AML-193 (cell line): ENCODE measurements around the gene CD160.
A peak's percentile ranks its signal among the peaks of the same experiment; 100 is the strongest.
"Not testable (repeated sequence)": the region's sequence is repeated elsewhere in the genome, so short reads cannot be mapped to it uniquely, and the experiment has no call there.

Source experiments
- DNase-seq, 2 experiments: peaks; one replicate each; lab custom pipeline; 2025; lab: John Stamatoyannopoulos, UW

Gene CD160

DNA sequence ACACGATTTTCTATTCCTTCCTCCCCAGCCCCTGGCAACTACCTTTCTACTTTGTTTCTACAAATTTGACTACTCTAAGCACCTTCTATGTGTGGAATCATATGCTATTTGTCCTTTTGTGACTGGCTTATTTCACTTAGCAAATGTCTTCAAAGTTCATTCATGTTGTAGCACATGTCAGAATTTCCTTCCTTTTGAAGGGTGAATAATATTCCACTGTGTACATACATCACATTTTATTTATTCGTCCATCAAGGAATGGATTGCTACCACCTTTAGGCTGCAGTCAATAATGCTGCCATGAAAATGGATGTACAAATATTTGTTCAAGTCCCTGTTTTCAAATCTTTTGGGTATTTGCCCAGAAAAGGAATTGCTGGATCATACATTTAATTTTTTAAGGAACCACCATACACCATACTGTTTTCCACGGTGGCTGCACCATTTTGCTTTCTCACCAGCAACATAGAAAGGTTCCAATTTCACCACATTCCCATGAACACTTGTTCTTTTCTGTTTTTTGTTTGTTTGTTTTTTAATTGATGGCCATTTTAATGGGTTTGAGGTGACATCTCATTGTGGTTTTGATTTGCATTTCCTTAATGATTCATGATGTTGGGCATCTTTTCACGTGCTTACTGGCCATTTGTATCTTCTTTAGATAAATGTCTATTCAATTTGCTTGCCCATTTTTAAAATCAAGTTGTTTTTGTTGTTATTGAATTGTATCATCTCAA, 8.8 kb upstream of the CD160 start:
- no peak for DNase-seq

DNA sequence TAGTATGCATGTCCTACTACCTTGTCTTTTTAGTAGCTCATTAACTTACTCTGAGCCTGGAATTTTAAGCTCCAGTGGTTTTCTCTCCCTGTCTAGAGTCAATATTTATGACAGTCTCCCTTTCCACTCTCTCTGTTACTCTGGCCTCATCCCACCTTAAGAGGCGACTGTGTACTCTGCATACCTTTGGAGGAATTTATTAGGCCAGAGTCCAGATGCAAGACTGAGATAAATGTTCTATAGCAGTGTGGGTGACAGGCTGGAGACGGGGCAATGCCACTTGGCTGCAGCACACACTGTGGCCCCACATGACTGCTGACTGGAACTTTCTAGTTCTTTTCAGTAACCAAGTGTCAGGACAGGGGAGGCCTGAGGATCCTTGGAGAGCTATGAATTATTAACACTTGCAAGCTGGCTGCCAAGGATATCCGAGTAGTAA, 8.1 kb upstream of the CD160 start:
- DNase-seq: no peak

DNA sequence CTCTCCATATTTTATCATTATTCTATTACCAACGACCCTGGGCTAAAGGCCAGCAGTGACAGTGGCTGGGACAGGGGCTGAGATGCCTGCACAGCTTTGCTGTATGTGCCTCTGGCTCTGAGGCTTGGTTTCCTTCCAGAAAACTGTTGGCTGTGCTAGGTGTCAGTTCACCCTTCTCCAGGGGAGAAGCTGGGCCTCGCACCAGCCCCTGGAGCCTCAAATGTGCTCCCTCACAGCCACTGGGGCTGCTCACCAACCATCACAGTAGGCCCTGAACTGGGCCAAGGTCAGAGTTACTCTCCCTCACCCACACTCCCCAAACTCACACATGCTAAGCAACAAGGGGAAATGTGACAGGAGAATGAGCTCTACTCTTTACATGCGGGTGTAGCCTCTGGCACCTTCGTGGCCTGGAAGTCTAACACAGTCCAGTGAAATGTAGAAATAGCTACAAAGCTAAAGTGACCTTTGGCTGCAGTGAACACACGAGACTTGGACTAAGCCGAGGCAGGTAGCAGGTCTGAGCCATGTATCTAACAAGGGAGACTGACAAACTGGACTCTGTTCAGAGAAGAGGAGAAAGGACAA, 4.7 kb upstream of the CD160 start:
- no peak for DNase-seq

DNA sequence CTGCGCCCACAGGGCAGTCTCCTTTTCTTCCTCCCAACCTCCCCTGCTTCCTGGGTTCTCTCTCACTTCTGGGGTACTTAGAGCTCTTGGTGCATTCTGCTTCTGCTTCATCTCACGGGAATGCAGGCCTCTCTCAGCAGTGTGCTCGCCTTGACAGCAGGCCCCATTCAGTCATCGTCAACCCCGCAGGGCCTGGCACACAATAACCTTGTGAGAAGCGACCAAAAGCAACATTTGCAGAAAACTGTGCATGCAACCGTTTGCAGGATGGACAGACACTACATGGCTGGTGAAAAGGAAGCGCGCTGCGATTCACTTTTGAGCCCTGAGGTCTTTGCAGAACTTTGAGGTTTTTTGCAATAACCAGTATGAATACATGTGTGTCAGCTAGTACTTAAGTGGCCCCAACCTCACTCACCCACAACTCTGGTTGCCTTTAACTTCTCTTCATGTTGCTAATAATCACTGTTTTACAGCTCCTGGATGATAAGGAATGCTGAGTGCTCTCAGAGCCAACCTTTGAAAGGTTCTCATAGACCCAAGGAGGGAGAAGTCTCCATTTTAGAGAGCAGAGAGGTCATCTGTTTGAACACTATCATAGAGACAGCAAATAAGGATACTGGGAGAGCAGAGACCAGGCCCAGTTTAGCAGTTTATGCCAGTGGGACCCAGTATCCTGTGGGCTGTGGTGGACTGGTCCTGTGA, 2.5 kb upstream of the CD160 start:
- DNase-seq: no peak

DNA sequence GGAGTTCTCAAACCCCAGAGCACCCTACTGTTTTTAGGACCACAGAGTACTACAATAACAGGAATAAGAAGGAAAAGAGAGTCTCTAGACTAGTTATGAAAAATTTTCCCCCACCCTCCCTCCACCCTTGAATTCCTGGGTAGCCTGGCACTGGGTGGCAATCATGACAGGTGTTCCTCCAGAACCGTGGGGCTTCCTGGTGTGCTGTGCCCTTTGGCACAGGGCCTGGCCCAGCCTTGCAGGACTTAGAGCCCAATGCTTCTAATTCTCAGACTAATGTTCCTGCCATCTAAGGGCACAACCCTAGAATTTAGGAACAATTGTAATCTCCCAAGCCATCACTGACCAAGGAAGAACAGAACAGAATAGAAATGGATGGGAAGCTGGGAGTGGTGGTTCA, 1.5 kb upstream of the CD160 start:
- no peak for DNase-seq

DNA sequence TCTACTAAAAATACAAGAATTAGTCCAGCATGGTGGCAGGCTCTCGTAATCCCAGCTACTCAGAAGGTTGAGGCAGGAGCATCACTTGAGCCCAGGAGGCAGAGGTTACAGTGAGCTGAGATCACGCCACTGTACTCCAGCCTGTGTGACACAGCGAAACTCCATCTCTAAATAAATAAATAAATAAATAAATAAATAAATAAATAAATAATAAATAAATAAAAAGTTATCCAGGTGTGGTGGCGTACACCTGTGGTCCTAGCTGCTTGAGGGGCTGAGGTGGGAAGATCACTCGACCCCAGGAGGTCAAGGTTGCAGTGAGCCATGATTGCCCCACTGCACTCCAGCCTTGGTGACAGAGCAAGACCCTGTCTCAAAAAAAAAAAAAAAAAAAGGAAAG, 834 bp upstream of the CD160 start:
- not testable (repeated sequence) for DNase-seq

DNA sequence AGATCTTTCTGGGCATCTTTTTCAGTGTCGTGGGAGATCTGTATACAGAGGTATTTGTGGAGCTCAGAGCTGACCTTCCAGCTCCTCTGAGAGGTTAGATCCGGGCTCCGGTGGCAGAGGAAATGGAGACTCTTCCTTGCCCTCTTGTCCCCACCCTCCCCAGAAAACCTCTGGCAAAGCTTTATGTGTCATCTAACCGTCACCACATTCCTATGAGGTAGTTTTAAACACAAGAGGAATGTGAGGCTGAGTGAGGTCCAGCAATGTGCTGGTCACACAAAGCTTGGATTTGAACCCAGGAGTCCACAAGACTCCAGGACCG, 1.2 kb downstream of the CD160 start:
- DNase-seq: no peak

DNA sequence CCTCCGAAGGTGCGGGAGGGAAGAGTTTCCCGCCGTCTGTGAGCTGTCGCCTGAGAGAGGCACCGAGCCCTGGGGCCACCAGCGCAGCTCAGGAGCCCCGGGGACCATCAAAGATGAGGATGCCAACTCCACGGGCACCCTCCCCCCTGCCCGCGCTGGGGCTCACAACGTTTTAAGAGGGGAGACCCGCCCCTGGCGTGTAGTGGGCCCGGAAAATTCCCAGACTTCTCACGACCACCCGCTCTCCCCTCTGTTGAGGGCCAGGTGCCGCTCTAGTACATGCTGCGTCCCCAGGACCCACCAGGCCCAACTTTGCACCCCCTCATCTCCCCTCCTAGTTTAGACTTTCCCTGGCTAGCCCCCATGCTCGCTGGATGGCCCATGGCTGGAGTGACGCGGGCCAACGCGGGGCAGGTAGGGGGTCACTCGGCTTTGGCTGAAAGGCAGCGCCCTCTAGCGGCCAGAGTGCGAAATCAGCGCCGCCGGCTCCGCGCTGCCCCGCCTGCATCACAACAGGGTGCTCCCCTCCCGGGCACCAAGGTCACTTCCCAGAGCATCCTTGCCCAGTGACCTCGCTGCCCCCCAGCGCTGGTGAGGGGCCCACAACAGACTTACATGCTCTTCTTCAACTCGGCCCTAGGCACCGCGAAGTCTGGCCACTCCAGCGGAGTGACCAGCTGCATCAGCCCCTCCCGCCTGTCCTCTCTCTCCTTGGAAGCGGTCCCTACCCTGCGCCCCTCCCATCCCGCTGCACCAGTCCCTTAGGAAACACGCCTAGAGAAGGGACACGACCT, 1.8 kb downstream of the CD160 start:
- DNase-seq: peak; percentile 27 to 39

DNA sequence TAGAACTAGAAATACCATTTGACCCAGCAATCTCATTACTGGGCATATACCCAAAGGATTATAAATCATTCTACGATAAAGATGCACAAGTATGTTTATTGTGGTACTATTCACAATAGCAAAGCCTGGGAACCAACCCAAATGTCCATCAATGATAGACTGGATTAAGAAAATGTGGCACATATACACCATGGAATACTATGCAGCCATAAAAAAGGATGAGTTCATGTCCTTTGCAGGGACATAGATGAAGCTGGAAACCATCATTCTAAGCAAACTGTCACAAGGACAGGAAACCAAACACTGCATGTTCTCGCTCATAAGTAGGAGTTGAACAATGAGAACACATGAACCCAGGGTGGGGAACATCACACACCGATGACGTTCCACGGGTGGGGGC, 6.9 kb downstream of the CD160 start:
- not testable (repeated sequence) for DNase-seq

DNA sequence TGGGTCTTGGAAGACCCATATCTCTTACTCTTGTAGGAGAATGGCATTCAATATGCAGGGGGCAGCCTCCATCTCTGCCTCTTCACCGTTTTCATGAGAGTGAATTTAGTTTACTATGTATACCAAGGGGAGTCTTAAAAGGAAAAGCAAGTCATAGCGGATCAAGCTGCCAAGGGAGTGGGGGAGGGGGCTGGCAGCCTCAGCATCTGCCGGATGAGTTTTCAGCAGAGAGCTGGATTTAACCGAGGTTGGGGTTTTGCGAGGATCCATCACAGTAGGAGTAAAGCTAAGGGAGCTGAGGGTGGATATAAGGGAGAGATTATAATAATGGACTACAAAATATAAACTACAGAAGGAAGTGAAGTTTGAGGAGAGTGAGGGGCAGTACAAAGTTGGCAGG, 9.9 kb downstream of the CD160 start:
- no peak for DNase-seq

DNA sequence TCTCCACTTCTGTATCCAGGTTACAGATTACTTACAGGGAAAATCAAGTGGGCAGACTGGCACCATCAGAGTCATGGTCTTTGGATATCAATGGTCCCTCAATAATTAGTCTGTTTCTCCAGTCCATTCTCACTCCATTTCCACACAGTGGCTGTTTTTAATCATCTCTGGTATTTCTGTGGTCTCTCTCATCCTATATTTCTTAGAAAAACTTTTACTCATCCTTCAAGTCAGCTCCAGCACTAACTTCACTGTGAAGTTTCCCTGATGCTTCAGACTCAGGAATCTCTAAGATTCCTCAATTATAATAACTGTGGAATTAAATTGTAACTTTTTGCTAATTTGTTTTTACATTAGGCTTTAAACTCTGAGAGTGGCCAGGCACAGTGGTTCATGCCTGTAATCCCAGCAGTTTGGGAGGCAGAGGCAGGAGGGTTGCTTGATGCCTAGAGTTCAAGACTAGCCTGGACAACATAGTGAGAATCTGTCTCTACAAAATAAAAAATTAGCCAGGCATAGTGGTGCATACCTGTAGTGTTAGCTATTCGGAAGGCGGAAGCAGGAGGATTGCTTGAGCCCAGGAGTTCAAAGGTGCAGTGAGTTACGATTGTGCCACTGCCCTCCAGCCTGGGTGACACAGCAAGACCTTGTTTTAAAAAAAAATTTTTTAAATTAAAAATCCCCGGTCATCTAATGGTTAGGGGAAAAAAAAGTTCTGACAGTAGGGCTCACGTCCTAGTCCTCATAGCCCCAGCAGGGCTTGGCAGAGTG, 10.6 kb downstream of the CD160 start:
- no peak for DNase-seq

DNA sequence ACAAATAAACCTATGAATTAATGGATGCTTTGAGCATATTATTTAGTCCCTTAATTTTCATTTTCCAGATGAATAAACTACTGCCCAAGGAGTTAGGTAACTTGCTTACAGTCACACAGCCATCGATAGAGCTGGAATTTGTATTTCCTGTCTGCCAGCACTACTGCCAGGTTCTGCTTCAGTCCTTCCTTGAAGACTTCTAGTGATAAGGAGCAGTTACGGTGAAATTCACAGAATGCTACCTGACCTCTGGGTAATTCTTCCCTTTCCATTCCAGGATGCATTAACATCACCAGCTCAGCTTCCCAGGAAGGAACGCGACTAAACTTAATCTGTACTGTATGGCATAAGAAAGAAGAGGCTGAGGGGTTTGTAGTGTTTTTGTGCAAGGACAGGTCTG, 11.2 kb downstream of the CD160 start:
- DNase-seq: no peak

DNA sequence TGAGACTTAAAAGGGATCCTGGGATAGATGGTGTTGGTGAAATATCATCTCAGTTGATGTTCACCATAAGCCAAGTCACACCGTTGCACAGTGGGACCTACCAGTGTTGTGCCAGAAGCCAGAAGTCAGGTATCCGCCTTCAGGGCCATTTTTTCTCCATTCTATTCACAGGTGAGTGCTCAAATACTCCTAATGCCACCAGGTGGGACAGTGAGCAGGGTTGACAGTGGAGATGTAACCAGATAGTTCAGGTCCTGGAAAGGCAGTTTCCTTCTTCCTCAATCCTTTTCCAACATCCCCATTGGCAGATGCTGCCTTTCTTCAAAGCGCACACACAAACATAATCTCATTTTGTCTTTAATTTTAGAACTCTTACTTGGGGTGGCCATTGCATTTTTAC, 11.6 kb downstream of the CD160 start:
- no peak for DNase-seq

DNA sequence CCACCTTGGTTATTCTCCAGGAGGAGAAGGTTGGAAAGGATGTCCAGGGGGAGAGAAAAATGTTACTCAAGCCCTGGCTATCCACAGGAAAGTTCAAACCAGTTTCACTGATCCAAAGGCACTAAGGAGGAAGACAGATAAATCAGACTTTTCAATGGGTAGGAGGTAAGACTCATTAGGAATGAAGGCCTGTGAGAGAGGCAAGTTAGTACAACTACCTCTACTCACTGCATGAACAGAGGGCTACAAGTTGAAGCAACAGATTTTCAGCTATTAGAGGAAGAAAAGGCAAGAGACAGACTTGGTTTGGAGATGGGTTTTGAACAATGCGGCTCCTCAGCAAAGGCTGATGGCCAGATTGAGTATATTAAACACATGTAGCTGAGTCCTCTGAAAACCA, 16.9 kb downstream of the CD160 start:
- no peak for DNase-seq

DNA sequence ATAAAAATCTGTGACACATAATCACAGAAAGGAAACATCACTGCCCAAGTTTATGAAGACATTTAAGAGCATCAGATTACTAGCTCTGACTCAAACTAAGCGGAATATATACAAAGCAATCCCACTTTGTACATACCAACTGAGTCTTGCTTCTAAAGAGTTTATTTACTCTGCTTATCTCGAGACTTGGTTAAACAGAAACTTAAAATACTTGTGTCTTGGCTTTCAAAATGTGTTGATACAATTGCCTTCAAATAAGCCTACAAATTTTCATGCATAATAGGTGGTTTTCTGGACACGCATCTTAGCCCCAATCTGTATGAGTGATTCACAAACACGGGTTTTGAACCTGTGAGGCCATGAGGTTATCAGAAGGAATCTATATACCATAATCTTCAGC, 21.0 kb downstream of the CD160 start:
- DNase-seq: no peak

DNA sequence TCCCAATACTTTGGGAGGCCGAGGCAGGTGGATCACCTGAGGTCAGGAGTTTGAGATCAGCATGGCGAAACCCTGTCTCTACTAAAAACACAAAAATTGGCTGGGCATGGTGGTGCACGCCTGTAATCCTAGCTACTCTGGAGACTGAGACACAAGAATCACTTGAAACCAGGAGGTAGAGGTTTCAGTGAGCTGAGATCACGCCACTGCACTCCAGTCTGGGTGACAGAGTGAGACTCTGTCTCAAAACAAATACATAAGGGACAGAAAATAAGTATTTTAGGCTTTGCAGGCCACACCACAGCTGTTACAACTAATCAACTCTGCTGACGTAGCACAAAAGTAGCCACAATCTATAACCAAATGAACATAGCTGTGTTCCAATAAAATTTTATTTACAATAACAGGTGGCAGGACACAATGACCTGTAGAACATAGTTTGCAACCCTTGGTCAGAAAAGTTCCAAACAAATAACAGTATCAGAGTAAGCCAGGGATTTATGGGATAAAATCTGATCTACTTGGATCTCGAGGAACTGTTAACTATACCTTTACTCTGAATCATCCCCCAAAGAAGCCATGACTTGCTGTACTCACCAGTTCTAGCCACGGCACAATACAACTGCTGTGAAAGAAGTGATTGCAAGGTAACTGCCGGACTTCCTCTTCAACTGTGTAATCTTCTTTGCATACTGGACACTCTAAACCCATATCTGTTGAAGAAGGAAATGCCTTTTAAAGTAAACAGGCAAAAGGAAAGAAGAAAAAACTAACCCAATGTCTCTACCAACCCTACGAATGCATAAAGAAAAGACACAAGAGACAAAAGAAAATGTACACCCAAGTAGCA, 28.3 kb downstream of the CD160 start:
- peak in 1 of 2 experiments; percentile 9 for DNase-seq

DNA sequence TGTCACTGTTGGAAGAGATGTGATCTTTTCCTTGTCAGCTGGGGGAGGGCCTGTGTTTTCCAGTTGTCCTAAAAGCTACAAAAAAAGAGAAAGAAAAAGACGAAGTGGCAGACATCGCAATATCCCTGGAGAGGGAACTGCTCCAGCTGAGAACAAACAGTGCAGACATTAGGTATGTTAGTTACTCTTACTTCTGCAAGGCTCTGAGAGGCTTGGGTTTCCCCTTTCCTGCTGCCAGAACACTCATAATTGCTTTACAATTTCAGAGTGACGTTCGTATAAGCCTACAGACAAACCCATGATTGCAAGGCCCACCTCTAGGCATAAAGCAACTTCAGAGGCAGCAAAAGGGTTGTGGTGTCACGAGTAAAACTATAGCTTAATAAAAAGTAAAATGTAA, 31.1 kb downstream of the CD160 start:
- DNase-seq: no peak

DNA sequence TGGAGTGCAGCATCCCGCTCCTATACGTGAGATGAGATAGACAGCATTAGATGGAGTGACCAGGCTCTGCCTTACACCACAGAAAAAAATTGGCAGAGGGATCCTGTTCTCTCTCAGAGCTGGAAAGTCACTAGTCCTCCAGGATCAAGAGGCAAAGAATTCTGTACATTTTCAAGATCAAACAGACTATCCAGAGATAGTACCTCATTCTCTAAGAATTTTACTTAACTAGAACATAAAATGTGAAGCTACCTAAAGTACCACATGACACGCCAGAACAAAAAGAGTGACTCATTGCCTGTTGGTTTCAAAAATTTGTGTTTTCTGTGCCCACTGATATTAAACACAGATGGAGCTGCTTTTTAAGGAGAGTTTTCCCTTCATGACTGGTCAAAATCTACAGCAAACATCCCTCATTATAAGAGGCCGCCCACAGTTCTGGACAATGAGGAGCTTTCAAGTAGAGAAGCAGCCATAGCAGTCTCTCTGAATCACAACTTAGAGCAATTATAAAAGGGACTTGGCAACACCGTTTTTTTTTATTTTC, 32.3 kb downstream of the CD160 start:
- no peak for DNase-seq

DNA sequence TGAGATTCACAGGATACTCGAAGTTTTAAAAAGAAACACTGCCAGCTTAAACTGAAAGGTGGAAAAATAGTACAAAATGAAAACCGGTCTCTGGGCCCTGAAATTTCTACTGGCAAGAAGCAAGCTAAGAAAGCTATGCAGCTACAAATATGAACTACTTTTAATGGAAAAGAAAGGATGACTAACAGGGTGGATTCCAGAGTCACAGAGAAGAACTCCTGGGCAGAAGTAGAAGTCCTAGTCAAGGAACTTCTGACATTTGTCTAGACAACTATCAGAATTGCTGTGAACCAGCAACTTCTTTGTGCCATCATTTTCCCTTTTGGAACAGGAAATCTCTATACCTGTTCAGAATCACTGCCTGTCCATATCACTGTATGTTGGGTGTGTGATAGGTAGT, 38.1 kb downstream of the CD160 start:
- no peak for DNase-seq

DNA sequence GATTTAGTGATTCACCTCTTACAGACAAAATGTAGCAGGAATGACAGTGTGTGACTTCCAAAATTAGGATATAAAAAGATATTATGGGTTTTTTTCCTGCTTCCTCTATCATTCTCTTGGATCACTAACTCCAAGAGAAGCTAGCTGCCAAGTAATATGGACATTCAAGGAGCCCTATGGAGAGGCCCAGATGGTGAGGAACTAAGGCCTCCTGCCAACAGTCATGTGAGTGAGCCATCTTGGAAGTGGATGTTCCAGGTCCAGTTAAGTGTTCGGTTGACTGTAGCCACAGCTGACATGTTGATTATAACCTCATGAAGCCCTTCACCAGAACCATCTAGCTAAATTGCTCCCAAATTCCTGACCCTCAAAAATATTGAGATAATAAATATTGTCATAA, 38.8 kb downstream of the CD160 start:
- DNase-seq: no peak

DNA sequence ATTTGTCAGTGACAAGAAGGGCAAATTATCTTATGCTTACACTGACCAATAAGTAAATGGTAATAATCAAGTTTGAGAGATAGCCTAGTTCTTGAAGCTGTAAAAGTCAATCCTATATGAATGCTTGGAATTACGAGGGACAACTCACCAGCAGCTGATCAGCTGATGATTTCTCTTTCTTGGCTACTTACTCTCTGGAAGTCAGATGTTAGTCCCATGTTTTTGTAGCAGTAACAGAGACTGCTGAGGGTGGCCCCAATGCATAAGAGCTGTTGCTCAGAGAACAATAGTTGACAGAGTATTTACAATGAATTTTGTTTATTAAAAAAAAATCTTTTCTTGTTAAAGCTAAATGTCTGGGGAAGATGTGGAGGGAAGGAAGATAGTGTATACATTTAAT, 39.3 kb downstream of the CD160 start:
- DNase-seq: no peak
